SU-DHL-6 (cell line): Measurements from ENCODE around the gene EPS8.

Experiments used
- H2AFZ ChIP-seq: fragments of 200-600 bp; sonication (generic); 2 replicates; pipeline ENCODE4 v1.6.1; 2014; ENCODE audit warnings: low read depth, mild to moderate bottlenecking, moderate library complexity, mixed read lengths, antibody characterized with exemption, low read length; ENCODE audit not compliant: severe bottlenecking
- H3F3A ChIP-seq: fragments of 200-600 bp; shearing (Covaris generic); 2 replicates; pipeline ENCODE4 v1.6.0; 2016; ENCODE audit warnings: antibody characterized with exemption, mild to moderate bottlenecking; ENCODE audit not compliant: insufficient read depth
- H3K27ac ChIP-seq: fragments of 200-600 bp; sonication (generic); 2 replicates; pipeline ENCODE4 v1.5.1; 2016; ENCODE audit warnings: low read depth, mild to moderate bottlenecking, low read length, moderate library complexity, mixed read lengths
- H3K27me3 ChIP-seq: fragments of 200-600 bp; sonication (generic), shearing (Covaris generic); 2 replicates; pipeline ENCODE4 v1.6.0; 2014; ENCODE audit warnings: mild to moderate bottlenecking, low read length
- H3K36me3 ChIP-seq: fragments of 200-600 bp; sonication (generic); 2 replicates; pipeline ENCODE4 v1.6.1; 2014; ENCODE audit warnings: mild to moderate bottlenecking, low read length, mixed read lengths
- H3K4me2 ChIP-seq: fragments of 300-600, 200-600 bp; shearing (Covaris generic), sonication (generic); 2 replicates; pipeline ENCODE4 v1.6.0; 2014; ENCODE audit warnings: low read length, low read depth, mild to moderate bottlenecking; ENCODE audit not compliant: poor library complexity, severe bottlenecking
- H3K4me3 ChIP-seq: fragments of 200-600 bp; sonication (generic); 2 replicates; pipeline ENCODE4 v1.5.1; 2014; ENCODE audit warnings: antibody characterized with exemption, low read length, mild to moderate bottlenecking, mixed read lengths; ENCODE audit not compliant: insufficient read depth, poor library complexity, severe bottlenecking
- H3K79me2 ChIP-seq: fragments of 200-600 bp; sonication (generic); 2 replicates; pipeline ENCODE4 v1.6.1; 2014; ENCODE audit warnings: mild to moderate bottlenecking, low read length, moderate library complexity; ENCODE audit not compliant: insufficient read depth
- H3K9ac ChIP-seq: fragments of 200-600 bp; sonication (generic); 2 replicates; pipeline ENCODE4 v1.7.0; 2014; ENCODE audit warnings: mild to moderate bottlenecking, low read length
- H3K9me2 ChIP-seq: fragments of 200-600 bp; sonication (generic); replicated peaks from 2 replicates; pipeline ENCODE4 v1.6.1; 2014; ENCODE audit warnings: low read length; ENCODE audit not compliant: insufficient read depth
- H3K9me3 ChIP-seq: fragments of 200-600 bp; sonication (generic); 2 replicates; pipeline ENCODE4 v1.6.1; 2014; ENCODE audit warnings: low read length, mixed read lengths; ENCODE audit not compliant: insufficient read depth
- H4K20me1 ChIP-seq: fragments of 200-600 bp; sonication (generic); 2 replicates; pipeline ENCODE4 v1.6.1; 2014; ENCODE audit warnings: low read depth, mild to moderate bottlenecking, antibody characterized with exemption, low read length, moderate library complexity, mixed read lengths
- EZH2phosphoT487 ChIP-seq: fragments of 200-600 bp; sonication (generic), shearing (Covaris generic); conservative IDR thresholded peaks from 2 replicates; pipeline ENCODE4 v1.6.1; 2018; ENCODE audit warnings: mild to moderate bottlenecking, antibody characterized with exemption, low read length, moderate library complexity, mixed read lengths
- TF ChIP-seq, protein P1 (sequence below): fragments of 200-600 bp; sonication (generic); IDR thresholded peaks from one replicate; pipeline ENCODE4 v1.5.1; 2017; ENCODE audit warnings: antibody characterized with exemption, mild to moderate bottlenecking, low read length, moderate library complexity; ENCODE audit not compliant: insufficient read depth, poor library complexity, severe bottlenecking

EPS8 gene

DNA sequence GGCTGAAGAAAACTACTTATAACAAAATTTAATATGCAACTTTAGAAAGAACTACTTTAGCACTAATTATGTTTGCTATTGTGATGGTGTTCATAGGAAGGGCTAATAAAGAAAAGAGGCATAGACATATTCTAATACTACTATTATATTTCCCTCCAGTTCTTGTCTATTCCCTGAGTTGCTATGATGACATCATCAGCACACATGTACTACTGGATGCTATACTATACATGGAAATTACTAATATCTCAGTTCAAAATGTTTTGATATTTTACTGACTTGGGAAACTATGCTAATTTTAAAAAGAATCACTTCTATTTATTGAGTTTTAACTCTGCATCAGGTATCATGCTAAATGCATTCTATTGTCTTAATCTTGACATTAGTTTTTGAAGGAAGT lies 101.6 kb downstream of the EPS8 start:
- Histone ChIP-seq H3K4me2 (no peak overlapping the region), H3K9me3 (no peaks in the 10 kb centered on the region), H3K4me3 (no peak overlapping the region)

DNA sequence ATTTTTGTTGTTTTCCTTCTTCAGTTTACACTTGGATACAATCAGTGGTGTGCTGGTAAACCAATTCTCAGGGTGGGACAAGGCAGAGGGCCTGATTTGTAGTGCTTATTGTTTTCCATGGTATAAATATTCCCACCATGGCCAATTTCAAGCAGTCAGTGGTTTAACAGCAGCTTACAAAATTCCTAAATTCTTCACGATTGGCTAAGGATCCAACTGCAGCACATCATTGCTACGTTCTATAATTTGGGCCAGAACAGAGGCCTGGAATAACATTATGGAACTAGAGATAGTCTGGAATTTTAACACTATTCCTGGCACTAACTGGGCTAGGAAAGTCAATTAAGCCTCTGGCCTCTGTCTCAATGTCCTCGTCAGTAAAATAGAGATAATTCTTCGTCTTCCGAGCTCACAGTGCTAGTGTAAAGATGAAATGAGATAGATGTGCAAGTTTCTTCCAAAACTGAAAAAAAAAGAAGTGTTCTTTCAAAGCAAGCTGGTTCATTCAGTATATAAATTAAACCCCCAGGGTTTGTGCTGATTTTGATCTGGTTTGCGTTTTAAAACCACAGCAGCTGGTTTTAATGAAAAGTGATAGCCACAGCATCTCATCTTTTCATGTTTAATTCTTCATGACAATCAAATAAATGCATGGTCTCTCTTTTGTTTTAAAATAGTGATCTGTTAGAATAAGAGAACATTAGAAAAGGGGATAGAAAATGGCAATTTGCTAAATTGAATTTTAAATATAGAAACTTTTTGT lies 104.1 kb downstream of the EPS8 start:
- Histone ChIP-seq H3K9me3 (no peaks in the 10 kb centered on the region), H3K4me2 (no peak overlapping the region), H3K4me3 (no peak overlapping the region), H3K36me3 (no peaks in the 10 kb centered on the region), H3F3A (no peaks in the 10 kb centered on the region), H3K9ac (no peak overlapping the region), H2AFZ (no peak overlapping the region), H4K20me1 (no peaks in the 10 kb centered on the region), H3K27me3 (no peaks in the 10 kb centered on the region), H3K27ac (no peak overlapping the region), H3K79me2 (no peaks in the 10 kb centered on the region), H3K9me2 (no peaks in the 10 kb centered on the region)
- no peak for TF ChIP-seq EZH2phosphoT487
- TF ChIP-seq, protein P1, sequence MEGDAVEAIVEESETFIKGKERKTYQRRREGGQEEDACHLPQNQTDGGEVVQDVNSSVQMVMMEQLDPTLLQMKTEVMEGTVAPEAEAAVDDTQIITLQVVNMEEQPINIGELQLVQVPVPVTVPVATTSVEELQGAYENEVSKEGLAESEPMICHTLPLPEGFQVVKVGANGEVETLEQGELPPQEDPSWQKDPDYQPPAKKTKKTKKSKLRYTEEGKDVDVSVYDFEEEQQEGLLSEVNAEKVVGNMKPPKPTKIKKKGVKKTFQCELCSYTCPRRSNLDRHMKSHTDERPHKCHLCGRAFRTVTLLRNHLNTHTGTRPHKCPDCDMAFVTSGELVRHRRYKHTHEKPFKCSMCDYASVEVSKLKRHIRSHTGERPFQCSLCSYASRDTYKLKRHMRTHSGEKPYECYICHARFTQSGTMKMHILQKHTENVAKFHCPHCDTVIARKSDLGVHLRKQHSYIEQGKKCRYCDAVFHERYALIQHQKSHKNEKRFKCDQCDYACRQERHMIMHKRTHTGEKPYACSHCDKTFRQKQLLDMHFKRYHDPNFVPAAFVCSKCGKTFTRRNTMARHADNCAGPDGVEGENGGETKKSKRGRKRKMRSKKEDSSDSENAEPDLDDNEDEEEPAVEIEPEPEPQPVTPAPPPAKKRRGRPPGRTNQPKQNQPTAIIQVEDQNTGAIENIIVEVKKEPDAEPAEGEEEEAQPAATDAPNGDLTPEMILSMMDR, result no peak

More for the DNA sequence above, 101.6 kb downstream of the EPS8 start:
- no peak for TF ChIP-seq EZH2phosphoT487
- TF ChIP-seq, protein P1, result no peak
- H3K79me2 ChIP-seq, result no peaks in the 10 kb centered on the region
- no peaks in the 10 kb centered on the region for H3K27me3 ChIP-seq
- H3K9me2 ChIP-seq, result no peaks in the 10 kb centered on the region
- H3K9ac ChIP-seq, result no peak overlapping the region
- no peaks in the 10 kb centered on the region for H3K36me3 ChIP-seq
- H3K27ac ChIP-seq, result no peak overlapping the region
- no peak overlapping the region for H2AFZ ChIP-seq
- no peaks in the 10 kb centered on the region for H4K20me1 ChIP-seq
- no peaks in the 10 kb centered on the region for H3F3A ChIP-seq

DNA sequence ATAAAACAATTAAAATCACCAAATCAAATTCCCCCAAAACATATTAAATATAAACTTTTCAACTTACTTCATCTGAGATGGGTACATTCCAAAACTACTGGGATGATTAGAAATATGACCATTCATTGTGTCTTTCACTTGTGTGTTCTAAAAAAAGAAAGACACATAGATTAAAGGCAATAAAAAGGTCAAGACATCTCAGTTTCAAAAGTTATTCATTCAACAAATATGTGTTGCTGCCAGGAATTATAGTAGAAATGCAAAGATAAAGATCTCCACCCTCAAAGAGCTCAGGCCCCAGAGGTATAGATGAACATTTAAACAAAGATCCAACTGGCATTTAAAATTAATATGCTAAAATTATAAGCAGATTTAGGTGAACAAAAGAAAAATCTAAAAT lies 106.4 kb downstream of the EPS8 start:
- Histone ChIP-seq H3K9me2 (no peaks in the 10 kb centered on the region), H3K9ac (no peak overlapping the region), H2AFZ (no peak overlapping the region), H3K36me3 (no peaks in the 10 kb centered on the region), H3K4me2 (no peak overlapping the region), H3K27me3 (no peaks in the 10 kb centered on the region), H3K27ac (no peak overlapping the region), H3K79me2 (no peaks in the 10 kb centered on the region), H3K9me3 (no peaks in the 10 kb centered on the region), H4K20me1 (no peaks in the 10 kb centered on the region), H3K4me3 (no peak overlapping the region), H3F3A (no peaks in the 10 kb centered on the region)
- no peak for TF ChIP-seq EZH2phosphoT487
- TF ChIP-seq, protein P1, result no peak
